ENCODE data around the gene ZNF441. TPM values are rescaled to one million over a fixed set of nuclear protein-coding genes. Genes with fewer than 3 reads are reported as not detected.
A peak's percentile ranks its signal among the peaks of the same experiment; 100 is the strongest.
"Not testable (repeated sequence)": the region's sequence is repeated elsewhere in the genome, so short reads cannot be mapped to it uniquely, and the experiment has no call there.

The ZNF441 gene
- total and polyA plus RNA-seq, 12 donors, result 2.8 to 14.2 (median 7.5) TPM

- TF ChIP-seq POLR2A (IDR thresholded peaks at IDR 0.05), result no peak
- TF ChIP-seq, protein P1, sequence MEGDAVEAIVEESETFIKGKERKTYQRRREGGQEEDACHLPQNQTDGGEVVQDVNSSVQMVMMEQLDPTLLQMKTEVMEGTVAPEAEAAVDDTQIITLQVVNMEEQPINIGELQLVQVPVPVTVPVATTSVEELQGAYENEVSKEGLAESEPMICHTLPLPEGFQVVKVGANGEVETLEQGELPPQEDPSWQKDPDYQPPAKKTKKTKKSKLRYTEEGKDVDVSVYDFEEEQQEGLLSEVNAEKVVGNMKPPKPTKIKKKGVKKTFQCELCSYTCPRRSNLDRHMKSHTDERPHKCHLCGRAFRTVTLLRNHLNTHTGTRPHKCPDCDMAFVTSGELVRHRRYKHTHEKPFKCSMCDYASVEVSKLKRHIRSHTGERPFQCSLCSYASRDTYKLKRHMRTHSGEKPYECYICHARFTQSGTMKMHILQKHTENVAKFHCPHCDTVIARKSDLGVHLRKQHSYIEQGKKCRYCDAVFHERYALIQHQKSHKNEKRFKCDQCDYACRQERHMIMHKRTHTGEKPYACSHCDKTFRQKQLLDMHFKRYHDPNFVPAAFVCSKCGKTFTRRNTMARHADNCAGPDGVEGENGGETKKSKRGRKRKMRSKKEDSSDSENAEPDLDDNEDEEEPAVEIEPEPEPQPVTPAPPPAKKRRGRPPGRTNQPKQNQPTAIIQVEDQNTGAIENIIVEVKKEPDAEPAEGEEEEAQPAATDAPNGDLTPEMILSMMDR (IDR thresholded peaks at IDR 0.05), result no peak
- DNase-seq, result no peak
- intact Hi-C loops (cut with DNase I), result no loop called here
- Histone ChIP-seq H3K36me3 (replicated peaks in 1 of 2) (no peaks in the 10 kb centered on the region), H3K9me3 (replicated peaks in 1 of 3) (no peaks in the 10 kb centered on the region), H3K27me3 (no peaks in the 10 kb centered on the region), H3K4me1 (replicated peaks in 1 of 2) (peaks cover 0 to 10% of the 10 kb centered on the region in 2 donors), H3K4me3 (no peak overlapping the region), H3K27ac (no peak overlapping the region)
- WGBS, 4 donors, result 67 to 84% (median 80%) methylated on average over 3 of the region's 3 CpGs
These were observed 3.7 kb upstream of the ZNF441 start for GRCh38 chr19:11763117-11763516.

- intact Hi-C loops (cut with DNase I), result no loop called here
- Histone ChIP-seq H3K36me3 (replicated peaks in 1 of 2) (no peaks in the 10 kb centered on the region), H3K4me1 (replicated peaks in 1 of 2) (peaks cover 0 to 14% of the 10 kb centered on the region in 2 donors), H3K4me3 (no peak overlapping the region), H3K27ac (no peak overlapping the region), H3K27me3 (no peaks in the 10 kb centered on the region), H3K9me3 (replicated peaks in 1 of 3) (no peaks in the 10 kb centered on the region)
- 78 to 96% (median 88%) methylated on average over 1 of the region's 1 CpG for WGBS, 4 donors
- TF ChIP-seq, protein P1 (IDR thresholded peaks at IDR 0.05), result no peak
- TF ChIP-seq POLR2A (IDR thresholded peaks at IDR 0.05), result no peak
- no peak for DNase-seq
These were observed 3.2 kb upstream of the ZNF441 start for GRCh38 chr19:11763611-11764010.

GRCh38 chr19:11767633-11768133 is 883 bp downstream of the ZNF441 start:
- peak overlapping the region in 3 of 4 donors; percentile 22 to 87 (median 71) for H3K4me3 ChIP-seq
- H3K4me1 ChIP-seq (replicated peaks in 1 of 2), result peaks cover 0 to 14% of the 10 kb centered on the region in 2 donors
- TF ChIP-seq, protein P1 (IDR thresholded peaks at IDR 0.05), result no peak
- no peak for TF ChIP-seq POLR2A (IDR thresholded peaks at IDR 0.05)
- H3K27ac ChIP-seq, result peak overlapping the region; percentile 71 to 97 (median 95)
- peaks cover 0 to under 1% (median 0%) of the 10 kb centered on the region in 3 donors for H3K9me3 ChIP-seq (replicated peaks in 1 of 3)
- DNase-seq, result peak; percentile 33 to 68 (median 40)
- intact Hi-C loops (cut with DNase I), result no loop called here
- WGBS, 4 donors, result 0 to 10% (median 3%) methylated on average over 3 to 20 of the region's 20 CpGs
- H3K36me3 ChIP-seq (replicated peaks in 1 of 2), result no peaks in the 10 kb centered on the region
- no peaks in the 10 kb centered on the region for H3K27me3 ChIP-seq

DNA sequence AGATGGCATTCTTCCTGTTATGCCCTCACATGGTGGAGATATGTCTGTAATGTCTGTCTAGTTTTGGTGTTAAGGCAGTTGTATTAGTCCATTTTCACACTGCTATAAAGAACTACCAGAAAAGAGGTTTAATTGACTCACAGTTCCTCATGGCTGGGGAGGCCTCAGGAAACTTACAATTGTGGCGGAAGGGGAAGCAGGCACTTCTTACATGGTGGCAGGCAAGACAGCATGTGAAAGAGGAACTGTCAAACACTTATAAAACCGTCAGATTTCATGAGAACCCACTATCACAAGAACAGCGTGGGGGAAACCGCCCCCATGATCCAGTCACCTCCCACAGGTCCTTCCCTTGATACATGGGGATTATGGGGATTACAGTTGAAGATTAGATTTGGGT is 3.2 kb downstream of the ZNF441 start:
- Histone ChIP-seq H3K9me3 (replicated peaks in 1 of 3) (peaks cover 0 to 18% (median 0%) of the 10 kb centered on the region in 3 donors), H3K4me1 (replicated peaks in 1 of 2) (peaks cover 0 to 14% of the 10 kb centered on the region in 2 donors), H3K27me3 (no peaks in the 10 kb centered on the region), H3K4me3 (no peak overlapping the region), H3K36me3 (replicated peaks in 1 of 2) (no peaks in the 10 kb centered on the region), H3K27ac (no peak overlapping the region)
- WGBS, 4 donors, result 93 to 100% (median 95%) methylated on average over 4 of the region's 4 CpGs
- intact Hi-C loops (cut with DNase I), result no loop called here
- no peak for DNase-seq
- TF ChIP-seq, protein P1 (IDR thresholded peaks at IDR 0.05), result no peak
- no peak for TF ChIP-seq POLR2A (IDR thresholded peaks at IDR 0.05)

- 73 to 78% (median 76%) methylated on average over 6 to 11 of the region's 11 CpGs for WGBS, 4 donors
- Histone ChIP-seq H3K9me3 (replicated peaks in 1 of 3) (peaks cover 0 to 20% (median 9%) of the 10 kb centered on the region in 3 donors), H3K4me1 (replicated peaks in 1 of 2) (peaks cover 0 to 10% of the 10 kb centered on the region in 2 donors)
- intact Hi-C loops (cut with DNase I); H3K27me3 ChIP-seq; H3K4me3 ChIP-seq; DNase-seq; H3K27ac ChIP-seq; H3K36me3 ChIP-seq (replicated peaks in 1 of 2): not testable (repeated sequence)
These were observed 4.7 kb downstream of the ZNF441 start for GRCh38 chr19:11771520-11771919.

- H3K4me1 ChIP-seq (replicated peaks in 1 of 2); H3K4me3 ChIP-seq; H3K27me3 ChIP-seq; H3K27ac ChIP-seq; intact Hi-C loops (cut with DNase I); DNase-seq: not testable (repeated sequence)
- Histone ChIP-seq H3K9me3 (replicated peaks in 1 of 3) (peaks cover 8 to 37% (median 15%) of the 10 kb centered on the region in 3 donors), H3K36me3 (replicated peaks in 1 of 2) (peaks cover 0 to 29% of the 10 kb centered on the region in 2 donors)
- 97 to 99% (median 98%) methylated on average over 11 of the region's 11 CpGs for WGBS, 4 donors
These were observed 9.9 kb downstream of the ZNF441 start for GRCh38 chr19:11776669-11777068.

Measured in adrenal gland (tissue), 12 donors.